Endothelial cell of umbilical vein (primary cell): ENCODE results near the gene KRTAP12-3. TPM values are rescaled to one million over a fixed set of nuclear protein-coding genes. Genes with fewer than 3 reads are reported as not detected.

Experiments used
- BruUV-seq: library from RNA; stranded (reverse); fragments of 400-500 nt; replicated peaks from 2 replicates; lab custom pipeline; 2021; lab: Mats Ljungman, UMichigan
- CTCF ChIA-PET: fragments of 300-600, 350-600 bp; sonication (Branson Sonifier 250); formaldehyde crosslinking; loops from one replicate; lab custom pipeline; 2021; ENCODE audit warnings: antibody characterized with exemption, inconsistent platforms; lab: Charles Lee
- POLR2A ChIA-PET: fragments of 300-600, 350-600 bp; sonication (Branson Sonifier 250); formaldehyde crosslinking; loops from one replicate; lab custom pipeline; 2021; ENCODE audit warnings: antibody characterized with exemption, inconsistent platforms; lab: Charles Lee
- DNase-seq: peaks from one replicate; pipeline ENCODE4 v3.0.0-alpha.2; 2011; ENCODE audit warnings: low read depth, low spot score
- FAIRE-seq: peaks from 2 replicates; lab custom pipeline; 2011; peaks lifted over from hg19 to GRCh38; lab: Jason Lieb, UNC
- H2AFZ ChIP-seq: 2 replicates; pipeline ENCODE4 v1.6.0; 2012; ENCODE audit warnings: low read depth, low read length, control low read depth, inconsistent platforms
- H3K27ac ChIP-seq: 2 replicates; pipeline ENCODE4 v1.5.1; 2011; ENCODE audit warnings: low read depth, mild to moderate bottlenecking, control low read depth, low read length, moderate library complexity; ENCODE audit not compliant: insufficient read depth
- H3K27me3 ChIP-seq, 2 experiments: 2 replicates each; pipeline versions ENCODE4 v1.6.0 to v1.6.1; 2011; ENCODE audit warnings: low read length in 2 of 2, mixed read lengths in 1 of 2; ENCODE audit not compliant: control insufficient read depth in 2 of 2, insufficient read depth in 2 of 2
- H3K36me3 ChIP-seq, 2 experiments: 2 replicates in 1 of 2; 3 replicates in 1 of 2; pipeline ENCODE4 v1.5.1; 2011; ENCODE audit warnings: low read length in 2 of 2, mild to moderate bottlenecking in 1 of 2, moderate library complexity in 1 of 2; ENCODE audit not compliant: control insufficient read depth in 2 of 2, insufficient read depth in 2 of 2; ENCODE audit errors: extremely low read depth in 1 of 2
- H3K4me1 ChIP-seq: 3 replicates; pipeline ENCODE4 v1.5.1; 2011; ENCODE audit warnings: mild to moderate bottlenecking, low read length; ENCODE audit not compliant: control insufficient read depth, insufficient read depth; ENCODE audit errors: extremely low read depth
- H3K4me2 ChIP-seq: 2 replicates; pipeline ENCODE4 v1.6.1; 2011; ENCODE audit warnings: low read length, control low read depth, mixed read lengths; ENCODE audit not compliant: insufficient read depth
- H3K4me3 ChIP-seq, 3 experiments: fragments of 200-600 bp in 1 of 3; sonication (generic), shearing (Covaris generic) in 1 of 3; replicated peaks in 1 of 3; 2 replicates each; pipeline ENCODE4 v1.5.1; 2011 to 2016; ENCODE audit warnings: control low read depth in 3 of 3, low read length in 3 of 3, mild to moderate bottlenecking in 2 of 3, inconsistent platforms in 1 of 3, low read depth in 1 of 3, moderate library complexity in 1 of 3; ENCODE audit not compliant: insufficient read depth in 1 of 3
- H3K79me2 ChIP-seq: 2 replicates; pipeline ENCODE4 v1.6.0; 2012; ENCODE audit warnings: low read length, inconsistent platforms; ENCODE audit not compliant: control insufficient read depth, insufficient read depth
- H3K9ac ChIP-seq: replicated peaks from 2 replicates; pipeline ENCODE3; 2011; ENCODE audit warnings: low read length, control low read depth; ENCODE audit not compliant: insufficient read depth; ENCODE audit errors: extremely low read depth
- H3K9me1 ChIP-seq: replicated peaks from 3 replicates; pipeline ENCODE4 v1.6.0; 2011; ENCODE audit warnings: mild to moderate bottlenecking, low read length; ENCODE audit not compliant: control insufficient read depth, insufficient read depth; ENCODE audit errors: extremely low read depth
- H3K9me3 ChIP-seq: replicated peaks from 2 replicates; pipeline ENCODE4 v1.5.1; 2012; ENCODE audit warnings: low read length, inconsistent platforms; ENCODE audit not compliant: control insufficient read depth, insufficient read depth
- H4K20me1 ChIP-seq: replicated peaks from 2 replicates; pipeline ENCODE3; 2011; ENCODE audit warnings: mild to moderate bottlenecking, low read length; ENCODE audit not compliant: control insufficient read depth, insufficient read depth; ENCODE audit errors: extremely low read depth
- CTCF ChIP-seq, 2 donors: IDR thresholded peaks; 1 replicate in 1 of 2; 2 replicates in 1 of 2; pipeline ENCODE4 v1.5.1; 2011; ENCODE audit warnings: low read length in 2 of 2, mild to moderate bottlenecking in 2 of 2, moderate library complexity in 2 of 2, control low read depth in 1 of 2, inconsistent platforms in 1 of 2, low read depth in 1 of 2; ENCODE audit not compliant: insufficient read depth in 1 of 2; ENCODE audit errors: extremely low read depth in 1 of 2
- EZH2 ChIP-seq: IDR thresholded peaks from 2 replicates; pipeline ENCODE4 v1.6.1; 2012; ENCODE audit warnings: borderline replicate concordance, low read depth, mild to moderate bottlenecking, moderate library complexity, low read length, inconsistent platforms; ENCODE audit not compliant: severe bottlenecking
- FOS ChIP-seq: IDR thresholded peaks from 2 replicates; pipeline ENCODE4 v1.6.1; 2011; ENCODE audit warnings: mild to moderate bottlenecking, low read length, moderate library complexity, borderline replicate concordance; ENCODE audit not compliant: insufficient read depth
- GATA2 ChIP-seq: IDR thresholded peaks from 2 replicates; pipeline ENCODE4 v1.7.0; 2011; ENCODE audit warnings: low read depth, mild to moderate bottlenecking, moderate library complexity, mixed read lengths, low read length; ENCODE audit not compliant: insufficient read length, insufficient read depth
- JUN ChIP-seq: IDR thresholded peaks from 2 replicates; pipeline ENCODE4 v1.6.1; 2011; ENCODE audit warnings: borderline replicate concordance, low read depth; ENCODE audit not compliant: insufficient read length, insufficient read depth
- POLR2A ChIP-seq: IDR thresholded peaks from 2 replicates; pipeline ENCODE4 v1.6.1; 2012; ENCODE audit warnings: low read depth, mild to moderate bottlenecking, control low read depth, low read length
- POLR2AphosphoS5 ChIP-seq: IDR thresholded peaks from 2 replicates; pipeline ENCODE4 v1.6.1; 2012; ENCODE audit warnings: low read depth, mild to moderate bottlenecking, control low read depth, low read length, moderate library complexity; ENCODE audit not compliant: insufficient read depth
- dilution Hi-C: fragments of 300-500 bp; cut with MboI; formaldehyde crosslinking; loops from one replicate; pipeline ENCODE4 v1.15.0; 2019; ENCODE audit warnings: low sequenced_read_pairs; ENCODE audit not compliant: extremely low pct_ligation_motif_present
- intact Hi-C: fragments of 100-400 bp; cut with micrococcal nuclease; formaldehyde crosslinking; loops from one replicate; pipeline ENCODE4 v1.10.0; 2022
- polyA plus RNA-seq, 4 experiments: library from polyadenylated mRNA; depleted of rRNA in 3 of 4; stranded (reverse) in 3 of 4; unstranded in 1 of 4; fragments of >200 nt; gene quantifications; 2 replicates each; pipeline versions ENCODE4 v1.2.1 to v1.2.3, GENCODE V29; 2011 to 2012; ENCODE audit warnings: missing spikeins in 1 of 4
- total RNA-seq: library from RNA; stranded (reverse); gene quantifications from 2 replicates; pipeline ENCODE4 v1.2.3, GENCODE V29; 2021

The KRTAP12-3 gene
- total and polyA plus RNA-seq, 2 donors (not counting 3 experiments of a cell fraction or from before 2014, with no cell fraction given) = not detected

DNA sequence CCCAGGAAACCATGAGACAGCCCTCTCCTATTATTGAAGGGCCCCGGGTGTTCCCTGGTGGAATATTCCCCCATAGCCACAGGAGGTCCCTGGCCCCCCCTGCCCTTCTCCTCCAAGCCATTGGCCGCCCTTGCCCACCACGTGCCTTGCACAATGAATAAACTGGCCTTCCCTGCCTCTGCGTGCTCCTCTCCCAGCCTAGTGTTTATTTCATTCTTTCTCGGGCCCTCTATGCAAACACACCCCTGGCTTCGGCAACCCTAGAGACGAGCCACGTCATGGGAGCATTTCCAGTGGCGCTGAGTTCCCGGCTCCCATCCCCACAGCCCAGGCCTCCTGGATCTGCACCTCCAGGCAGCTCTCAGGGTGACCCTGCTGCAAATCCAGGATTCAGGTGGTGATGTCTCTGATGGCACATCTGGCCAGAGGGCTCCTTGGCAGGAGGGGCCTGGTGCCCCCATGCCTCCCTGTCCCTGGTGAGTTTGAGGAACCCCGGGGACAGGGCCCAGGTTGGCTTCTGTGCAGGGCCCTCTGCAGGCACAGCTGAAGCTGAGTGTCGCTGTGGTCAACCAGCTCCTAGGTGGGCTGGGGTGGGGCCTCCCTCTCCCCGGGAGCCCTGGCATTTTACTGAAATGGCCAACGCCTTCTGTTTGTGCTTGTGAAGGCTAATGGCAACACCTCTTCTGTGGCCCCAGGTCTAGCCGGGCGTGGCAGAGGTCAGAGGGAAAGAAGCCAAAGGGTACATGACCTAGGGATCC, 45.4 kb downstream of the KRTAP12-3 start:
- CTCF ChIA-PET = interaction anchor here (1.1 kb wide), 1 partner anchor 39 kb away, joined by 3 read pairs; no protein-coding TSS in a partner anchor
- intact Hi-C loops = no loop called here
- no TSS peak for BruUV-seq
- POLR2A ChIA-PET = no interaction called here
- H3K4me1 ChIP-seq = no peaks in the 10 kb centered on the region
- H3K27ac ChIP-seq = no peak overlapping the region
- no peak overlapping the region for H2AFZ ChIP-seq
- no peak overlapping the region for H3K4me2 ChIP-seq
- no peak overlapping the region for H3K4me3 ChIP-seq
- no peaks in the 10 kb centered on the region for H4K20me1 ChIP-seq
- H3K27me3 ChIP-seq = peaks cover 50% of the 10 kb centered on the region in 2 experiments
- no peaks in the 10 kb centered on the region for H3K9me3 ChIP-seq
- DNase-seq (no peak), FAIRE-seq (no peak)
- H3K79me2 ChIP-seq = no peaks in the 10 kb centered on the region
- H3K9ac ChIP-seq = no peak overlapping the region
- TF ChIP-seq CTCF (IDR thresholded peaks at IDR 0.05; ENCODE audit: extremely low read depth in 1 of 2, insufficient read depth in 1 of 2, low read depth in 1 of 2, low read length in 2 of 2) (no peak), POLR2AphosphoS5 (no peak), EZH2 (no peak), FOS (no peak), JUN (no peak), GATA2 (no peak), POLR2A (no peak)
- no peaks in the 10 kb centered on the region for H3K36me3 ChIP-seq
- no peaks in the 10 kb centered on the region for H3K9me1 ChIP-seq
- dilution Hi-C loops = no loop called here
